GM18520 (cell line): ENCODE data around the gene TEN1.

Experiments used
- ATAC-seq: cut with Tn5 transposase; IDR thresholded peaks from one replicate; pipeline ENCODE4 v1.9.1; 2021; ENCODE audit not compliant: unreplicated experiment

Gene TEN1

GRCh38 chr17:76005263-76006149 lies 26.5 kb downstream of the TEN1 start:
- ATAC-seq: no peak

GRCh38 chr17:76007131-76007849 lies 28.2 kb downstream of the TEN1 start:
- no peak for ATAC-seq

DNA sequence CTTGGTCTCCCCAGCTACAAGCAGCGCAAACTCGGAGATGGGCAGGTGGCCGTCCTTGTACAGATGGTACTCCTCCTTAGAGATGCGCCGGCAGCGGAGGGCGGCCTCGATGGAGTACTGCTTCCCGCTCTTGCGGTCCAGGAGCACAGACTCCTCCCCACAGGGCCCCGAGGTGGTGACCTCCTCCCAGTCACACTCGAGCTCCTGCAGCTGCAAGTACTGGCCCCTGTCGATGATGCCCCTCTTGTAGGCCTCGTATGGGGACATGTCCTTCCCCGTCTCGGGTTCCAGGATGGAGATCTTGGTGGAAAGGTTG lies 28.8 kb downstream of the TEN1 start:
- no peak for ATAC-seq

DNA sequence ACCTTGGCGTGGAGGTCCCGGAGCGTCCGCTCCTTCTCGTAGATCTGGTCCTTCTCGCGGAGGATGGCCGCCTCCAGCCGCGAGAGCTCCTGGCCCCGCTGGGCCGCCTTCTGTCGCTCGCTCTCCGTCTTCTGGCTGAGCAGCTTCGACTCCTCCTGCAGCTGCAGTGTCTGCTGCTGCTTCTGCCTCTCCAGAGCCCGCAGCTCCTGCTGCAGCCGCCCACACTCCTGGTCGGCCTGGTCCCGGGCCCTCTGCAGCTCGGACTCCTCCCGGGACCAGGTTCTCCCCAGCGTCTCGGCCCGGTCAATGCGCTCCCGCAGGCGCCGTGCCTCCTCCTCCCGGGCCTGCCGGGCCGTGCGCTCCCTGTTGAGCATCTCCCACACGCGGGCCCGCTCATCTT lies 29.2 kb downstream of the TEN1 start:
- ATAC-seq: no peak

GRCh38 chr17:76008630-76009425 lies 29.8 kb downstream of the TEN1 start:
- no peak for ATAC-seq

DNA sequence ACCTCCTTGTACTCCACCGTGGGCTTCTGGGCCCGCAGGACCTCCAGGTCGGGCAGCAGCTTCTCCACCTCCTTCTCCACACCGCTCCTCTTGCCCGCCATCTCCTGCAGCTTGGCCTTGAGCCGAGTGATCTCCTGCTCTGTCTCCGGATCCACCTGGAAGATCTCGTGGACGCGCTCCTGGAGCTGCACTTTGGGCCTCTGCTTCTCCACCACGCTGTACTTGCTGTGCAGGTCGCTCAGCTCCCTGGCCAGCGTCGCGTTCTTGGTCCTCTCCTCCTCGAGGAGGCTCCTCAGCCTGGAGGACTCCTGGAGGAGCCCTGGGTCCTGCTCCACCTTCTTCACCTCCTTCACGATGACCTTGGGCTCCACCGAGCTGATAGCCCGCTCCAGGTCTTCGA lies 30.4 kb downstream of the TEN1 start:
- no peak for ATAC-seq

GRCh38 chr17:76009969-76010661 lies 31.1 kb downstream of the TEN1 start:
- no peak for ATAC-seq

DNA sequence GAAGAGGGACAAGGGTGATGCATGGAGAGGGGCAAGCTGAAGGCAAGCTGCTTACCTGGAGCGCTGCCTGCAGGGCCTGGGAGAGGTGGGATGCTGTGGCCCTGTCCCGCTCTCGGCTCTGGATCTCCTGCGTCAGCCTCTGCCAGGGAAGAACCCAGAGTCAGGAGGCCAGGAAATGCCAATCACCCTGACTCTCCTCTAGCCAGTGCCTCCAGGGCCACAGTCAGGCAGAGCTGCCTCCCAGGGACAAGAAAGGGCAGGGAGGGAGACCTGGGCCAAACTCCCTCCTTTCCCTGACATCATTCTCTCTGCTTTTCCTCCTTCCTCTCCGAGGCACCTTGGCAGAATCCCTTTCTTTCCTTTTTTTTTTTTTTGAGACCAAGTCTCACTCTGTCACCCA lies 32.9 kb downstream of the TEN1 start:
- no peak for ATAC-seq

DNA sequence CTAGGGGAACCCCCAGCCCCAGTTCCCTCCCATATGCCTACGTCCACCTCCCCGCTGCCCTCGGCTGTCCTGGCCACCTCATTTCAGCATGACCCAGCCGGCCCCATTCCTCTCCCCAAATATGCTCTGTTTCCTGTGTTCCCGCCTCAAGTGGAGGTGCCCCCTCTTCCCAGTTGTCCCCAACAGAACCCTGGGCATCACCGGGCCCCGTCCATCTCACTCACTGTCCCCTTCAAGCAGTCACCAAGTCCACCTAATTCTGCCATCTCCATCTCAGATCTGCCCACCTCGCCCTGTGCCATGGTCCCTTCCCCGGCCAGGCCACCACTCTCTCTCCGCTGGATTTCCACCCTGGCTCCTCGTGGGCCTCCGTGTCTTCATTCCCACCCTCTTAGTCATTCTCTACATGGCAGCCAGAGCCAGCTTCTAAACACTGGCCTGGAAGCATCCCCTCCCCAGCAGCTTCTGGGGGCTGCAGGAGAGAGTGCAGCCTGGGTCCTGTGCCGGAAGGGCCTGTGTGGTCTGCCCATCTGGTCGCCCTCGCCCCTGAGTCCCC lies 34.4 kb downstream of the TEN1 start:
- no peak for ATAC-seq

DNA sequence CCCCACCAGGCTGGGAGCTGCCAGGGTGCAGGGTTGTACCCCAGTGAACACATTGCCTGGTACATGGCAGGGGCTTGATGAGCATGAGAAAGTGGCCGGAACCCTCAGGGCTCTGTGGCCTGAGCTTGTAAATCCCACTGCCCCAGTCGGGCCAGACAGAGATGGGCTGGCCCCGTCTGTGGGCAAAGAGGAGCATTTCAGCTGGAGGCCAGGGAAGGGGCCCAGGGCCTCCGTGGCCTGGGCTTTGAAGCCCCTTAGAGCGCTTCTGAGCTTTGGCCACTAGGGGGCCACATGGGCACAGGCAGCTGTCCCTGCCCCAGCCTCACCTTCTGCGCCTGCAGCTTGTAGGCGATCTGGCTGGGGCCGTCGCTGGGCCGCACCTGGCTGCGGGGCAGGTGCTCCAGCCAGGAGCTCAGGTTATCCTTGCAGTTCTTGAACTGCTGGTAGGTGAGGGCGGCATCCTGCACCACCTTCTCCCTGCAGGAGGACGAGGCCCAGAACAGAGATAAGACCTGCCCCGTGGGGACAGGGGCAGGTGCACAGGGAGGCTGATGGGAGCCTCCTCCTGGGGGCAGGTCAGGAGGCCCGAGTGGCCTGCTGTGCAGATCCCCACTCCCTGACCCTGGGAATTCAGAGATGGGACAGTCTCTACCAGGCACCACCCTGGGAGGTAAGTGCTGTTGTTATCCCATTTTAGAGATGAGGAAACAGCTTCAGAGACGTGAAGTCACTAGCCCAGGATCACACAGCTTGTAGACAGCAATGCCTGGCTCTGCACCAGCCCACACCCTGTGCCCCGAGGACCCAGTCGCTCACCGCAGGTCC lies 35.3 kb downstream of the TEN1 start:
- ATAC-seq: no peak

GRCh38 chr17:76014925-76015261 lies 35.9 kb downstream of the TEN1 start:
- no peak for ATAC-seq

GRCh38 chr17:76017481-76018339 lies 38.7 kb downstream of the TEN1 start:
- ATAC-seq: no peak

- ATAC-seq: no peak
Measured at GRCh38 chr17:76018340-76018680, 39.3 kb downstream of the TEN1 start.

DNA sequence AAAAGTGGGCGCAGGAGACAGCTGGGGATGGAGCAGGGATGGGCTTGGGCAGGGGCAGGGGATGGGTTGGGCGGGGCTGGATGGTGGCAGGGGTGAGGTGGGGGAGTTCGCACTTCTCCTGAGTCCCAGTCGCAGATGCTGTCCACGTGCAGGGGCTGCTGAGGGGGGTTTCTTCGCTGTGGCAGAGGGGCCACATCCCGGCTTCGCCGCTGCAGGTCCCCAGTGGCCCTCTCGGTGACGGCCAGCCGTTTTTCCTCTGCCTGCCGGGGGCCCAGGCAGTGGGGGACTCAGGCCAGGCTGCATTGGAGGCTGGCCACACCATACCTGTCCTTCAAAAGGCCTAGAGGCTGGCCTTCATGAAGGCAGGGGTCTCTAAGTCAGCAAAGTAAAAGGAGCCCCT lies 39.8 kb downstream of the TEN1 start:
- no peak for ATAC-seq

DNA sequence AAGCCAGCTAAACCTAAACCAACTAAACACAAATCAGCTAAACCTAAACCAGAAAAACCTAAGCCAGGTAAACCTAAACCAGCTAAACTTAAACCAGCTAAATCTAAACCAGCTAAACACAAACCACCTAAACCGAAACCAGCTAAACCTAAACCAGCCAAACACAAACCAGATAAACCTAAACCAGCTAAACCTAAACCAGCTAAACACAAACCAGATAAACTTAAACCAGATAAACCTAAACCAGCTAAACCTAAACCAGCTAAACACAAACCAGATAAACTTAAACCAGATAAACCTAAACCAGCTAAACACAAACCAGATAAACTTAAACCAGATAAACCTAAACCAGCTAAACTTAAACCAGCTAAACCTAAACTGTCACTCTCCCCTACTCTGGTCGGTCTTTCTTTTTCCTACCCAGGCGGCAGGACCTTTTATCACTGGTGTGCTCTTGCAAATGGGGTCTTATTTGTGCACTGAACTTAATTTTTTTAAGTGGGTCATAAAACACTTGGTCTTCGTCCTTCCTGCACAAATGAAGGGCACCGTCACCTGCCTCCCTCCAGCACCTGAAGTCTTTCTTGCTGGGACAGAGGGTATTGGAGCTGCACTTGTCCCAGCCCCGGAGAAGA lies 40.9 kb downstream of the TEN1 start:
- no peak for ATAC-seq

DNA sequence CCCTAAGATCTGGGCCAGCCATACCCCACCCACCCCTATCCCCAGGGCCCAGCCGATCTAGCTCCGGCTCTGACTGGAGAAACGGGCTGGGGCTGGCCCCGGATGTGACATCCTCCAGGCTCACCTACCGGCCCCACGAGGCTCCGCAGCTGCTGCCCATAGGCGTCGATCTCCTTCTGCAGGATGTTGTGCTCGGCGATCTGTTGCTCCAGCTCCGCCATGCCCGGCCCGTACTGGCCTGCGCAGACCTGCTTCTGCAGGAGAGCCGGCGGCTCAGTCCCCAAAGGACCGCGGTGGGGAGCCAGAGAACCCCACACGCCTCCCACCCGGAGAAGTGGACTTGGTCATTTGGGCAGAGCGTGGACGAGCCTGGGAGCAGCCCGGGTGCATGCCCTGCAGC lies 43.2 kb downstream of the TEN1 start:
- no peak for ATAC-seq

GRCh38 chr17:76022973-76023899 lies 44.2 kb downstream of the TEN1 start:
- no peak for ATAC-seq

GRCh38 chr17:76023900-76024237 lies 44.8 kb downstream of the TEN1 start:
- no peak for ATAC-seq
